ENCODE measurements around the gene PLEKHG4B.
A peak's percentile ranks its signal among the peaks of the same experiment; 100 is the strongest.
"Not testable (repeated sequence)": the region's sequence is repeated elsewhere in the genome, so short reads cannot be mapped to it uniquely, and the experiment has no call there.

Gene PLEKHG4B

GRCh38 chr5:191036-191948, 99.3 kb downstream of the PLEKHG4B start, which contains the start of gene LRRC14B:
Gene LRRC14B, plus strand, starts transcription at chr5:191495. Its CDS starts 44 bp downstream, at chr5:191539.
- DNase-seq = peak; percentile 62

- no peak for DNase-seq
Observed at GRCh38 chr5:191949-192690, 100.2 kb downstream of the PLEKHG4B start.

- no peak for DNase-seq
Observed at GRCh38 chr5:192691-192969, 100.7 kb downstream of the PLEKHG4B start.

GRCh38 chr5:192970-193831, 101.2 kb downstream of the PLEKHG4B start:
- no peak for DNase-seq

- no peak for DNase-seq
Observed at GRCh38 chr5:194102-194501, 102.1 kb downstream of the PLEKHG4B start.

- no peak for DNase-seq
Observed at GRCh38 chr5:194603-195209, 102.7 kb downstream of the PLEKHG4B start.

GRCh38 chr5:195401-196160, 103.6 kb downstream of the PLEKHG4B start:
- DNase-seq = no peak

GRCh38 chr5:196350-196749, 104.4 kb downstream of the PLEKHG4B start:
- DNase-seq = no peak

- not testable (repeated sequence) for DNase-seq
Observed at GRCh38 chr5:197031-197430, 105.1 kb downstream of the PLEKHG4B start.

- no peak for DNase-seq
Observed at GRCh38 chr5:197892-198489, 106.0 kb downstream of the PLEKHG4B start.

- DNase-seq = no peak
Observed at GRCh38 chr5:198516-199196, 106.7 kb downstream of the PLEKHG4B start.

GRCh38 chr5:199197-199949, 107.4 kb downstream of the PLEKHG4B start:
- DNase-seq = no peak

- no peak for DNase-seq
Observed at GRCh38 chr5:199950-200645, 108.1 kb downstream of the PLEKHG4B start.

GRCh38 chr5:200985-201384, 109.0 kb downstream of the PLEKHG4B start:
- DNase-seq = no peak

- DNase-seq = no peak
Observed at GRCh38 chr5:201672-202071, 109.7 kb downstream of the PLEKHG4B start.

- no peak for DNase-seq
Observed at GRCh38 chr5:203246-203930, 111.4 kb downstream of the PLEKHG4B start.

- no peak for DNase-seq
Observed at GRCh38 chr5:204001-204400, 112.0 kb downstream of the PLEKHG4B start.

- DNase-seq = no peak
Observed at GRCh38 chr5:204462-204861, 112.5 kb downstream of the PLEKHG4B start.

All from NCI-H774 (cell line).